IPS-20b (cell line): Measurements from ENCODE around the gene ETS1.

Experiments used
- H3K27ac ChIP-seq: one replicate; pipeline ENCODE4 v1.5.1; 2013; ENCODE audit warnings: low read length
- H3K27me3 ChIP-seq: 2 replicates; pipeline ENCODE4 v1.6.1; 2013; ENCODE audit warnings: mild to moderate bottlenecking, low read length, inconsistent platforms; ENCODE audit not compliant: insufficient read depth
- H3K36me3 ChIP-seq: 2 replicates; pipeline ENCODE4 v1.6.1; 2013; ENCODE audit warnings: low read depth, mild to moderate bottlenecking, inconsistent platforms, low read length, moderate library complexity; ENCODE audit not compliant: insufficient read depth
- H3K4me1 ChIP-seq: 2 replicates; pipeline ENCODE4 v1.6.1; 2013; ENCODE audit warnings: mild to moderate bottlenecking, control low read depth, inconsistent platforms, low read length, moderate library complexity; ENCODE audit not compliant: insufficient read depth
- H3K4me3 ChIP-seq: 2 replicates; pipeline ENCODE4 v1.5.1; 2013; ENCODE audit warnings: mild to moderate bottlenecking, low read length, inconsistent platforms
- H3K9ac ChIP-seq: 2 replicates; pipeline ENCODE4 v1.6.1; 2013; ENCODE audit warnings: low read depth, mild to moderate bottlenecking, inconsistent platforms, low read length, moderate library complexity
- H3K9me3 ChIP-seq: 2 replicates; pipeline ENCODE4 v1.6.1; 2013; ENCODE audit warnings: mild to moderate bottlenecking, low read depth, low read length, inconsistent platforms; ENCODE audit not compliant: insufficient read depth

The ETS1 gene

GRCh38 chr11:128615612-128616011 is 28.3 kb upstream of the ETS1 start:
- peaks cover 1% of the 10 kb centered on the region; the same call in 1 of the 2 replicates for H3K4me1 ChIP-seq
- H3K27ac ChIP-seq, result no peak overlapping the region
- no peak overlapping the region for H3K4me3 ChIP-seq
- H3K27me3 ChIP-seq, result peaks cover 28% of the 10 kb centered on the region; the same call in 1 of the 2 replicates
- H3K9me3 ChIP-seq, result no peaks in the 10 kb centered on the region
- H3K36me3 ChIP-seq, result no peaks in the 10 kb centered on the region
- no peak overlapping the region for H3K9ac ChIP-seq

DNA sequence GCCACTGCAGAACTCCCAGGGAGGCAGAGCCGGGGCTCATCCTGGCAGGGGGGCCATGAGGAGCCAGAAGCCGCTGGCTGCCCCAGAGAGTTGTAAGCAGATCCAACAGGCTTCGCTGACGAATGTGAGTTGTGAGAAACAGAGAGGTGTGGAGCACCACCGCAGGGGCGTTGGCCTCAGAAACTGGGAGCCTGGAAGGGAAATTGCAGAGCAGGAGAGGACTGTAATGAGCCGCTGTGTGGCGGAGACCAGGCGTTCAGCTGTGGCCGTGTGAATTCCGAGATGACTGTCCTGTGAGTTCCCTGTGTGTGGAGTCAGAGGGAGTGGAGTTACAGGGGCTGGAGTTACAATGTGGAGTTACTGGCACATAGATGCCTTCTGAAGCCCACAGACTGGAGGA is 27.7 kb upstream of the ETS1 start:
- Histone ChIP-seq H3K27ac (no peak overlapping the region), H3K9ac (no peak overlapping the region), H3K36me3 (no peaks in the 10 kb centered on the region), H3K27me3 (peaks cover 23% of the 10 kb centered on the region; the same call in 1 of the 2 replicates), H3K9me3 (no peaks in the 10 kb centered on the region), H3K4me3 (no peak overlapping the region), H3K4me1 (peaks cover 4% of the 10 kb centered on the region; the same call in 1 of the 2 replicates)

DNA sequence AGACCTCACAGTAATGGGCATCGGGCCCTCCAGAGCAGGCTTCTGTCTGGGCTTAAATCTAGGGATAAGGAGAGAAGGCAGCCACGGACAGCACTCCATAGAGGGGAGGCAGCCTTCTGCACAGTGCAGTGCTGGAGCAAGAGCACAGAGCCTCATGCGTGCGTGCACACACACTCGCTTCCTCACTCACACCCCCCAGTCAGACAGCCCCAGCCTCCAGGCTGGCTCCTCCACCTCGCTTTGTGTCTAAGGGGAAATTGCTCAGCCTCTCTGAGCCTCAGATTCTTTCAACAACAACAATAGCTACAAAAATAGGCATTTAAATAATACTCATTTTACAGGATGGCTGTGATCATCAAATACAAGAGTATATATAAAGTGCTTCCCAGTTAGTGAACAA is 26.7 kb upstream of the ETS1 start:
- Histone ChIP-seq H3K4me1 (peaks cover 4% of the 10 kb centered on the region; the same call in 1 of the 2 replicates), H3K27me3 (peaks cover 20% of the 10 kb centered on the region), H3K9ac (no peak overlapping the region)

GRCh38 chr11:128613300-128613995 is 26.1 kb upstream of the ETS1 start:
- no peaks in the 10 kb centered on the region for H3K36me3 ChIP-seq
- no peak overlapping the region for H3K4me3 ChIP-seq
- H3K27me3 ChIP-seq, result peaks cover 23% of the 10 kb centered on the region
- no peak overlapping the region for H3K9ac ChIP-seq
- no peaks in the 10 kb centered on the region for H3K9me3 ChIP-seq
- peaks cover 4% of the 10 kb centered on the region; the same call in 1 of the 2 replicates for H3K4me1 ChIP-seq
- H3K27ac ChIP-seq, result no peak overlapping the region

More for the DNA sequence above, 26.7 kb upstream of the ETS1 start:
- Histone ChIP-seq H3K36me3 (no peaks in the 10 kb centered on the region), H3K9me3 (no peaks in the 10 kb centered on the region), H3K27ac (no peak overlapping the region), H3K4me3 (no peak overlapping the region)

GRCh38 chr11:128610721-128611617 is 23.6 kb upstream of the ETS1 start:
- Histone ChIP-seq H3K4me3 (no peak overlapping the region), H3K4me1 (peaks cover 4% of the 10 kb centered on the region; the same call in 1 of the 2 replicates), H3K9me3 (no peaks in the 10 kb centered on the region), H3K36me3 (no peaks in the 10 kb centered on the region), H3K27me3 (peaks cover 20% of the 10 kb centered on the region), H3K9ac (no peak overlapping the region), H3K27ac (no peak overlapping the region)

GRCh38 chr11:128609785-128610184 is 22.4 kb upstream of the ETS1 start:
- no peak overlapping the region for H3K27ac ChIP-seq
- H3K4me3 ChIP-seq, result no peak overlapping the region
- H3K4me1 ChIP-seq, result peaks cover 6% of the 10 kb centered on the region; the same call in 1 of the 2 replicates
- no peaks in the 10 kb centered on the region for H3K36me3 ChIP-seq
- H3K9ac ChIP-seq, result no peak overlapping the region
- H3K27me3 ChIP-seq, result peaks cover 10% of the 10 kb centered on the region
- H3K9me3 ChIP-seq, result no peaks in the 10 kb centered on the region

DNA sequence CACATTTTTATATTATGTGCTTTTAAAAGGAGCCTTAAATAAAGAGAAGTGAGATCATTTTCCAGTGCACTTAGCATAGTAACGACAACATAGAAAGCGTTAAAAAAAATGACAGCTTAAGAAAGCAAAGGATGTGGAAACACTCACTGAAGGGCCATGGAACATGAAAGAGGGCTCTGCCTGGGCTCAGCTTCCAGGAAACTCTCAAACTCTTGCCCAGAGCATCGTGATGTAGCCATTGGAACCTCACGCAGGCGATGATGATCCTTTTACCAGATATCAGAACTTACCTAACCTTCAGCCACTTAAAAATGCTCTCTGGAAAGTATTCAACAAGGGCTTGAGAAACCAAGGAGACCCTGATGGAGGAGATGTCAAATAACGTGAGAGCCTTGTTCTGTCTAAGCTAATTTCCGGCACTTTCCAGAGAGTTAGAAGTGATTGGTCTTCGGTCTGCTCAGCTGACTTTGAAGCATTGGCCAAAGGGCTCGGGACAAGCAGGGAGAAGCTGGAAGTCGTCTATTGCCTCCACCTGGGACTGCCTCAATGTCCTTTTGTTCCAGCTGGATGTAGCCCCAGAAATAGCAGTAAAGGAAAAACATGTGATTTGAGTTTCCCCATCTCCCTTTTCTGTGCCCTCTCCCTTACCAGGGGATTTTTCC is 21.5 kb upstream of the ETS1 start:
- Histone ChIP-seq H3K4me3 (no peak overlapping the region), H3K4me1 (peaks cover 9% of the 10 kb centered on the region; the same call in 1 of the 2 replicates), H3K27ac (no peak overlapping the region), H3K9ac (no peak overlapping the region), H3K9me3 (no peaks in the 10 kb centered on the region), H3K36me3 (no peaks in the 10 kb centered on the region), H3K27me3 (peaks cover 5% of the 10 kb centered on the region)

- Histone ChIP-seq H3K27ac (no peak overlapping the region), H3K9me3 (no peaks in the 10 kb centered on the region), H3K9ac (no peak overlapping the region), H3K4me3 (no peak overlapping the region), H3K27me3 (peaks cover 5% of the 10 kb centered on the region), H3K4me1 (peaks cover 9% of the 10 kb centered on the region; the same call in 1 of the 2 replicates), H3K36me3 (no peaks in the 10 kb centered on the region)
These were observed 20.5 kb upstream of the ETS1 start for GRCh38 chr11:128607819-128608218.

GRCh38 chr11:128604723-128605122 is 17.4 kb upstream of the ETS1 start:
- no peaks in the 10 kb centered on the region for H3K9me3 ChIP-seq
- H3K4me1 ChIP-seq, result peaks cover 5% of the 10 kb centered on the region; the same call in 1 of the 2 replicates
- H3K9ac ChIP-seq, result no peak overlapping the region
- H3K27me3 ChIP-seq, result peaks cover 5% of the 10 kb centered on the region; the same call in 1 of the 2 replicates
- H3K27ac ChIP-seq, result no peak overlapping the region
- H3K4me3 ChIP-seq, result no peak overlapping the region
- no peaks in the 10 kb centered on the region for H3K36me3 ChIP-seq

GRCh38 chr11:128603752-128604414 is 16.5 kb upstream of the ETS1 start:
- no peaks in the 10 kb centered on the region for H3K36me3 ChIP-seq
- no peak overlapping the region for H3K9ac ChIP-seq
- peaks cover 2% of the 10 kb centered on the region; the same call in 1 of the 2 replicates for H3K27me3 ChIP-seq
- no peak overlapping the region for H3K4me3 ChIP-seq
- H3K27ac ChIP-seq, result no peak overlapping the region
- H3K9me3 ChIP-seq, result no peaks in the 10 kb centered on the region
- H3K4me1 ChIP-seq, result peaks cover 5% of the 10 kb centered on the region; the same call in 1 of the 2 replicates
